Heart left ventricle (tissue), 13 donors: ENCODE data around the gene WLS.

Experiments used
- CTCF ChIP-seq, 12 donors: fragments of 200-600 bp; sonication (generic) in 4 of 12; IDR thresholded peaks; one replicate each; pipeline versions ENCODE4 v1.5.0 to v1.8.0; 2018 to 2022; ENCODE audit warnings: antibody characterized with exemption in 12 of 12, mild to moderate bottlenecking in 5 of 12
- POLR2A ChIP-seq, 2 donors: fragments of 450-650 bp; IDR thresholded peaks; one replicate each; pipeline ENCODE4 v1.6.1; 2017; ENCODE audit warnings: antibody characterized with exemption in 2 of 2, mild to moderate bottlenecking in 2 of 2, moderate library complexity in 2 of 2
- donor health status: ischemic (EF 13 %, LVEDD 7.1; RV severe dilation, severe dysfunction).
- donor health status: DM: no; HTN: yes; CAD: no.
- donor health status: DM: no; HTN: no; CAD: no.
- donor health status: ischemic (EF 25% LVEDD 6.9; RV normal size, moderate dysfunction).
- donor health status: ischemic (EF 25% LVEDD 5.7; RV mildly dilated, moderate dysfunction).
- donor health status: ischemic (EF 35%, LVEDD 5.7; RV mildly dilated, moderate dysfunction).
- donor health status: nonischemic (EF 11% LVEDD 7.7; RV severe dilation, severe dysfunction).
- donor health status: DM: yes; HTN: yes; CAD: no.
- donor health status: PGD.
- donor health status: ischemic (EF 29% LVEDD 5.4; RV normal size, mild dysfunction).
- donor health status: nonischemic (EF 23%, LVEDD 6.1; RV moderate dilation, normal function).

- TF ChIP-seq CTCF (IDR thresholded peaks at IDR 0.05) (no peak), POLR2A (IDR thresholded peaks at IDR 0.05) (no peak)
These were observed 22.3 kb downstream of the WLS start for GRCh38 chr1:68210027-68210426.
